GM23338 (cell line): ENCODE data around the gene ASB8. TPM values are rescaled to one million over a fixed set of nuclear protein-coding genes. Genes with fewer than 3 reads are reported as not detected.
A peak's percentile ranks its signal among the peaks of the same experiment; 100 is the strongest.

ENCODE experiments used
- ATAC-seq: fragments of 200-7000 bp; cut with Tn5 transposase; 3 replicates; pipeline ENCODE4 v1.9.1; 2020
- DNase-seq: peaks from one replicate; pipeline ENCODE4 v3.0.0-alpha.2; 2015; ENCODE audit warnings: low spot score
- H2AFZ ChIP-seq: fragments of 200-600 bp; sonication (generic); 2 replicates; pipeline ENCODE4 v1.8.0; 2016; ENCODE audit warnings: antibody characterized with exemption, mild to moderate bottlenecking, moderate library complexity
- H3F3A ChIP-seq: fragments of 200-600 bp; sonication (generic); replicated peaks from 2 replicates; pipeline ENCODE4 v1.8.0; 2017; ENCODE audit warnings: antibody characterized with exemption, mixed run types, low read depth
- H3K27ac ChIP-seq: fragments of 200-600 bp; sonication (generic); 2 replicates; pipeline ENCODE4 v1.6.1; 2016; ENCODE audit warnings: low read depth
- H3K27me3 ChIP-seq: fragments of 200-600 bp; sonication (generic); 2 replicates; pipeline ENCODE4 v1.8.0; 2016; ENCODE audit warnings: mild to moderate bottlenecking, mixed run types, moderate library complexity; ENCODE audit not compliant: insufficient read depth
- H3K36me3 ChIP-seq: fragments of 200-600 bp; sonication (generic); 2 replicates; pipeline ENCODE4 v1.8.0; 2016; ENCODE audit warnings: mild to moderate bottlenecking; ENCODE audit not compliant: insufficient read depth
- H3K4me1 ChIP-seq: fragments of 200-600 bp; sonication (generic); 2 replicates; pipeline ENCODE4 v1.8.0; 2016; ENCODE audit warnings: mild to moderate bottlenecking, moderate library complexity; ENCODE audit not compliant: insufficient read depth
- H3K4me2 ChIP-seq: fragments of 200-600 bp; sonication (generic); 2 replicates; pipeline ENCODE4 v1.7.1; 2017; ENCODE audit warnings: mixed run types
- H3K4me3 ChIP-seq: fragments of 200-600 bp; sonication (generic); 2 replicates; pipeline ENCODE4 v1.6.1; 2016; ENCODE audit warnings: mixed run types
- H3K79me2 ChIP-seq: fragments of 200-600 bp; sonication (generic); replicated peaks from 2 replicates; pipeline ENCODE4 v1.8.0; 2017; ENCODE audit warnings: mild to moderate bottlenecking; ENCODE audit not compliant: insufficient read depth
- H3K9me2 ChIP-seq: fragments of 200-600 bp; sonication (generic); 2 replicates; pipeline ENCODE4 v1.8.0; 2017; ENCODE audit not compliant: insufficient read depth
- H4K20me1 ChIP-seq: fragments of 200-600 bp; sonication (generic); replicated peaks from 2 replicates; pipeline ENCODE4 v1.8.0; 2017; ENCODE audit warnings: mild to moderate bottlenecking; ENCODE audit not compliant: insufficient read depth
- H3K27ac Mint-ChIP-seq: 2 replicates; pipeline ENCODE4 v1.8.0; 2020; ENCODE audit warnings: inconsistent platforms, mild to moderate bottlenecking, moderate library complexity, mixed read lengths
- H3K27me3 Mint-ChIP-seq: 3 replicates; pipeline ENCODE4 v1.8.0; 2022; ENCODE audit warnings: low read depth, mild to moderate bottlenecking, moderate library complexity, mixed read lengths, inconsistent platforms; ENCODE audit not compliant: insufficient read depth, poor library complexity
- H3K36me3 Mint-ChIP-seq: 3 replicates; pipeline ENCODE4 v1.8.0; 2021; ENCODE audit warnings: low read depth, mild to moderate bottlenecking, inconsistent platforms, moderate library complexity, mixed read lengths
- H3K4me1 Mint-ChIP-seq: 3 replicates; pipeline ENCODE4 v1.8.0; 2020; ENCODE audit warnings: mild to moderate bottlenecking, inconsistent platforms, mixed read lengths
- H3K4me3 Mint-ChIP-seq: 3 replicates; pipeline ENCODE4 v1.8.0; 2021; ENCODE audit warnings: moderate library complexity, mild to moderate bottlenecking, inconsistent platforms, mixed read lengths
- H3K9me3 Mint-ChIP-seq: 3 replicates; pipeline ENCODE4 v1.8.0; 2020; ENCODE audit warnings: moderate library complexity, mild to moderate bottlenecking, inconsistent platforms, mixed read lengths
- CREB1 ChIP-seq: fragments of 250-450 bp; sonication (Bioruptor Pico); IDR thresholded peaks from 2 replicates; pipeline ENCODE4 v1.5.0; 2020; ENCODE audit warnings: low read depth, mild to moderate bottlenecking, moderate library complexity
- EZH2 ChIP-seq: fragments of 200-600 bp; sonication (generic); IDR thresholded peaks from one replicate; pipeline ENCODE4 v1.8.0; 2017; ENCODE audit warnings: antibody characterized with exemption, mild to moderate bottlenecking, low read depth; ENCODE audit not compliant: unreplicated experiment
- EZH2phosphoT487 ChIP-seq: fragments of 200-600 bp; sonication (generic); IDR thresholded peaks from one replicate; pipeline ENCODE4 v1.8.1; 2018; ENCODE audit warnings: antibody characterized with exemption; ENCODE audit not compliant: unreplicated experiment
- NANOG ChIP-seq: IDR thresholded peaks from 2 replicates; pipeline ENCODE4 v1.6.1; 2016; ENCODE audit warnings: antibody characterized with exemption, borderline replicate concordance
- POLR2AphosphoS5 ChIP-seq: IDR thresholded peaks from 2 replicates; pipeline ENCODE4 v1.6.1; 2016; ENCODE audit warnings: antibody characterized with exemption, low read depth
- REST ChIP-seq: IDR thresholded peaks from one replicate; pipeline ENCODE4 v1.6.1; 2018; ENCODE audit warnings: antibody characterized with exemption; ENCODE audit not compliant: unreplicated experiment
- STAT1 ChIP-seq: IDR thresholded peaks from one replicate; pipeline ENCODE4 v1.6.1; 2016; ENCODE audit warnings: antibody characterized with exemption; ENCODE audit not compliant: unreplicated experiment
- polyA plus RNA-seq: library from polyadenylated mRNA; unstranded; fragments of >200 nt; fragmentation: Nextera tagmentation; extraction: Ambion mirVana; gene quantifications from 2 replicates; pipeline ENCODE4 v1.2.1, GENCODE V29; 2016
- total RNA-seq: library from RNA; depleted of rRNA; stranded (reverse); fragments of >200 nt; shearing (Covaris generic); gene quantifications from 2 replicates; pipeline ENCODE4 v1.2.3, GENCODE V29; 2014

The ASB8 gene
- total and polyA plus RNA-seq, 2 experiments from 2014 or later, result 5.4 to 8.4 TPM

DNA sequence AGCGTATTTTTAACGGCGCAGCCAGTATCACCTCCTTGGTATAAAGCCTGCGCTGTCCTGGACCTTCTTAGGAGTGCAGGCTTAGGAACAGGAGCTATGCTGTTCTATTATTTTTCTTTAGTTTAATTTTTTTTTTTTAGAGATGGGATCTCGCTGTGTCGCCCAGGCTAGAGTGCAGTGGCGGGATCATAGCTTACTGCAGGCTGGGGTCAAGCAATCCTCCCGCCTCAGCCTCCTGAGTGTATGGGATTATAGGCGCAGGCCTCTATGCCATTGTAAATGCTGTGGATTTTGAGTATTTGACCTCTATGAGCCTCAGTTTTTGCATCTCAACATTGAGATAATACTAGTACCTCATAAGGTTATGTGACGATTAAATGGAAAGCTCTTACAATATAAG, 41.7 kb upstream of the ASB8 start:
- Mint-ChIP-seq H3K9me3 (peaks cover 21% of the 10 kb centered on the region), H3K36me3 (peaks cover 18% of the 10 kb centered on the region), H3K27ac (no peak overlapping the region), H3K4me1 (peaks cover 10% of the 10 kb centered on the region; the same call in 2 of the 3 replicates), H3K4me3 (peak overlapping the region; percentile 79), H3K27me3 (peaks cover 49% of the 10 kb centered on the region)
- H3K4me1 ChIP-seq, result peaks cover 8% of the 10 kb centered on the region
- H2AFZ ChIP-seq, result peak overlapping the region; percentile 53
- no peaks in the 10 kb centered on the region for H3F3A ChIP-seq
- no peaks in the 10 kb centered on the region for H3K79me2 ChIP-seq
- H3K4me3 ChIP-seq, result peak overlapping the region; percentile 63
- DNase-seq (no peak), ATAC-seq (no peak)
- H4K20me1 ChIP-seq, result no peaks in the 10 kb centered on the region
- 0 out of 2 replicates have a peak overlapping the region, but pooled peaks have one; percentile 78 for H3K27ac ChIP-seq
- no peaks in the 10 kb centered on the region for H3K36me3 ChIP-seq
- TF ChIP-seq EZH2 (peak; percentile 7), REST (no peak)
- H3K9me2 ChIP-seq, result no peaks in the 10 kb centered on the region
- H3K27me3 ChIP-seq, result peaks cover 69% of the 10 kb centered on the region
- H3K4me2 ChIP-seq, result peak overlapping the region; percentile 80

DNA sequence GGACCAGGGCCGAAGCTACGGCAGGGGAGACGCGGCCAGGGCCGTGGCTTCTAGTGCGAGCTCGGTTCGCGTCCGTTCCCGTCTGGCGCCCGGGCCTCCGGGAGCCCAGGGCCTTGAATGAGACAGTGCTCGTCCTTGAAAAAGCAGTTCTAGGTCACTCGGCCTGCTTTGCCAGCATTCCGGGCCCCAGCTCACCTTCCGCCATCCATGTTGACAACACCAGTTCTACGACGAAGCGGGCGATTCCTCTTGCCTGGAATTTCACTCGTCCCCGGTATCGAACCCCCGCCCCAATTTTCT, 41.3 kb upstream of the ASB8 start:
- H3K4me3 ChIP-seq, result peak overlapping the region; percentile 63
- peak overlapping the region; percentile 78; the same call in 1 of the 2 replicates for H3K27ac ChIP-seq
- Mint-ChIP-seq H3K4me3 (peak overlapping the region; percentile 79), H3K36me3 (peaks cover 17% of the 10 kb centered on the region), H3K9me3 (peaks cover 19% of the 10 kb centered on the region), H3K27me3 (peaks cover 49% of the 10 kb centered on the region), H3K4me1 (peaks cover 10% of the 10 kb centered on the region; the same call in 2 of the 3 replicates), H3K27ac (peak overlapping the region; percentile 95)
- H3K79me2 ChIP-seq, result no peaks in the 10 kb centered on the region
- peak overlapping the region; percentile 80 for H3K4me2 ChIP-seq
- H3K27me3 ChIP-seq, result peaks cover 68% of the 10 kb centered on the region
- H3F3A ChIP-seq, result no peaks in the 10 kb centered on the region
- H2AFZ ChIP-seq, result peak overlapping the region; percentile 53
- TF ChIP-seq CREB1 (no peak), EZH2 (peak; percentile 8), STAT1 (no peak), REST (no peak), POLR2AphosphoS5 (no peak), EZH2phosphoT487 (no peak), NANOG (no peak)
- H4K20me1 ChIP-seq, result no peaks in the 10 kb centered on the region
- DNase-seq (peak; percentile 56), ATAC-seq (peak; percentile 19)
- H3K9me2 ChIP-seq, result no peaks in the 10 kb centered on the region
- H3K36me3 ChIP-seq, result no peaks in the 10 kb centered on the region
- H3K4me1 ChIP-seq, result peaks cover 8% of the 10 kb centered on the region
